ENCODE measurements around the gene ZNF804B.

The ZNF804B gene

DNA sequence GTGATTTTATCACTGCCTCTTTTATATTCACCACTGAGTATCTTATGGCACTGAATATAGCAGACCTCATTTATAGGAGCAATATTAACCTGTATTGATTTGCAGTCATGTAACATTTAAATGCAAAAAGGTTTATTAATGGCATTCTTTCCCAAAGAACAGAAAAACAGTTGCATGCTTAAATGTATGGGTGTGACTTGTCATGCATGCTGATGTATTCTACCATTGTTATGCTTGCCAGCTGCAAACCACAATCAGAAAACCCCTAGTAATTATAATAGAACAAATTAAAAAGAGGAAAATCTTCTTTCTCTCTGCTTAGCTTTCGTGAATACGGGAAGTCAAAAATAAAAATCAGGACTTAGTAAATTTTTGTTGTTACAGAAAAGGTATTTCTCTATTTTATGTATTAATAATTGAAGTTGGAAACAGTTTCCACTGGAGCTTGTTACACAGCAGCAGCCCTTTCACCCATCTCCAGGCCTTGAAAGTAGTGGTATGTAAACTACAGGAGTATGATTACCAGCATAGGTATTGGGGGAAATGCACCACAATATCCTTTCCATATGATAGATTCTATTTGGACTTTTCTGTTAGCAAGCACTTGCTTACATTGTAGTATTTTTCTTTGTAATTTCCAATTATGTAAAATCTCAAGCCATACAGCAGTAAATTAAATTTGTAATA is 183.5 kb downstream of the ZNF804B start:
- Histone ChIP-seq H3K9me3 (ENCODE audit: control insufficient read depth in 5 of 5, low read length in 5 of 5) (peaks cover 0 to 3% (median 0%) of the 10 kb centered on the region in 5 donors), H3K27me3 (ENCODE audit: control insufficient read depth in 5 of 5, insufficient read depth in 4 of 5, low read length in 5 of 5) (no peaks in the 10 kb centered on the region), H3K9ac (ENCODE audit: low read length in 5 of 5) (no peak overlapping the region), H3K27ac (ENCODE audit: low read depth, low read length) (no peak overlapping the region), H3K36me3 (ENCODE audit: control insufficient read depth in 5 of 5, insufficient read depth in 5 of 5, low read length in 5 of 5) (no peaks in the 10 kb centered on the region), H3K4me3 (ENCODE audit: low read depth in 1 of 5, low read length in 5 of 5) (no peak overlapping the region), H3K4me1 (ENCODE audit: control insufficient read depth in 5 of 5, insufficient read depth in 5 of 5, low read length in 5 of 5) (no peaks in the 10 kb centered on the region)

DNA sequence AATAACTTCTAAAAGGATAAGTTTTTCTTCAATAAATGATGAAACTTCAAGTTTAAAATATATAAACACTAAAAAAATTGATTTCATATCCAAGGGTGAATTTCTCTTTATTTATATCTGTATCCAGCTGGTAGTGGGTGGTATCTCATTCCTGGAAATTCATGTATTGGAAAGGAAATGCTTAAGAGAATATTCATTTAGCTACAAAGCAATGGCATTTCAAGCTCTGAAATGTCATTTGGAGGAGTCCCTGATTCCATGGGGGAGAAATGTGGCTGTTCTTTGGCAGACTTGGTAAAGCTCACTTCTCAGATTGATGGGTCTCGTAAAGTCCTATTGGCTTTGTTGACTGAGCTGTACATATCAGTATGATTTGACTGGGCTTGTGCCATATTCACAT is 192.3 kb downstream of the ZNF804B start:
- no peak overlapping the region for H3K27ac ChIP-seq (ENCODE audit: low read depth, low read length)
- H3K36me3 ChIP-seq (ENCODE audit: control insufficient read depth in 5 of 5, insufficient read depth in 5 of 5, low read length in 5 of 5) = no peaks in the 10 kb centered on the region
- no peaks in the 10 kb centered on the region for H3K4me1 ChIP-seq (ENCODE audit: control insufficient read depth in 5 of 5, insufficient read depth in 5 of 5, low read length in 5 of 5)

DNA sequence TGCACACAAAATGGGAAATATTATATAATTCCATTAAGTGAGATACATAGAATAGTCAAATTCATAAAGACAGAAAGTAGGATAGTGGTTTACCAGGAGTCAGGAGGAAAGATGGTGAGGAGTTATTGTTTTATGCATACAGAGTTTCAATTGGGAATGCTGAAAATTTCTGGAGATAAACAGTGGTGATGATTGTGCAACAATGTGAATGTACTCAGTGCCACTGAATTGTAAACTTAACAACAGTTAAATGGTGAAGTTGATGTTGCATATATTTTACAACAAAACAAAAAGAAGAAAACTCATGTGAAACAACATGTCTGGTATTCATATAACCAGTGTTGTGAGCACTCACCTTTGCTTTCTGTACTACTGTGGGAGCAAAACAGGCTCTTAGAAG is 204.9 kb downstream of the ZNF804B start:
- H3K9me3 ChIP-seq (ENCODE audit: control insufficient read depth in 5 of 5, low read length in 5 of 5) = no peaks in the 10 kb centered on the region
- H3K27me3 ChIP-seq (ENCODE audit: control insufficient read depth in 5 of 5, insufficient read depth in 4 of 5, low read length in 5 of 5) = no peaks in the 10 kb centered on the region
- H3K4me1 ChIP-seq (ENCODE audit: control insufficient read depth in 5 of 5, insufficient read depth in 5 of 5, low read length in 5 of 5) = no peaks in the 10 kb centered on the region
- H3K27ac ChIP-seq (ENCODE audit: low read depth, low read length) = no peak overlapping the region
- no peak overlapping the region for H3K4me3 ChIP-seq (ENCODE audit: low read depth in 1 of 5, low read length in 5 of 5)
- no peaks in the 10 kb centered on the region for H3K36me3 ChIP-seq (ENCODE audit: control insufficient read depth in 5 of 5, insufficient read depth in 5 of 5, low read length in 5 of 5)
- H3K9ac ChIP-seq (ENCODE audit: low read length in 5 of 5) = no peak overlapping the region

More for the DNA sequence above, 192.3 kb downstream of the ZNF804B start:
- H3K9me3 ChIP-seq (ENCODE audit: control insufficient read depth in 5 of 5, low read length in 5 of 5) = no peaks in the 10 kb centered on the region
- H3K4me3 ChIP-seq (ENCODE audit: low read depth in 1 of 5, low read length in 5 of 5) = no peak overlapping the region
- H3K9ac ChIP-seq (ENCODE audit: low read length in 5 of 5) = no peak overlapping the region
- no peaks in the 10 kb centered on the region for H3K27me3 ChIP-seq (ENCODE audit: control insufficient read depth in 5 of 5, insufficient read depth in 4 of 5, low read length in 5 of 5)

GRCh38 chr7:88965371-88965770 is 205.9 kb downstream of the ZNF804B start:
- H3K27ac ChIP-seq (ENCODE audit: low read depth, low read length) = no peak overlapping the region
- no peaks in the 10 kb centered on the region for H3K4me1 ChIP-seq (ENCODE audit: control insufficient read depth in 5 of 5, insufficient read depth in 5 of 5, low read length in 5 of 5)

DNA sequence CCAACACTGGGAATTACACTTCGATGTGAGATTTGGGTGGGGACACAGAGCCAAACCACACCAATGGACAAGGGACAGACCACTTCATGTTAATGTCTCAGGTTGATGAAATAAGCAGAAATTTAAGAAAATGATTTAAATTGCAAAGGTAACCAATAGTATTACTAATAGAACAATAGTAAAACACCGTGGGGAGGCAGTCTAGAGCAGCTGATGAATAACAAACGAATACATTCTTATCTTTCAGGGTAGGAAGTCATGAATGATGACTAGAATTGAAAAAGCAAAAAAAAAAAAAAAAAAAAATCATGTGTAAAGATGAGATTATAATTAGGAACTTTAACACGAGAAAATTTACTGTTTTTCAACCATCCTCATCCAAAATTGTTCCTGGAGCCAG is 207.9 kb downstream of the ZNF804B start:
- Histone ChIP-seq H3K9me3 (ENCODE audit: control insufficient read depth in 5 of 5, low read length in 5 of 5) (no peaks in the 10 kb centered on the region), H3K36me3 (ENCODE audit: control insufficient read depth in 5 of 5, insufficient read depth in 5 of 5, low read length in 5 of 5) (no peaks in the 10 kb centered on the region), H3K9ac (ENCODE audit: low read length in 5 of 5) (no peak overlapping the region), H3K4me3 (ENCODE audit: low read depth in 1 of 5, low read length in 5 of 5) (no peak overlapping the region), H3K27ac (ENCODE audit: low read depth, low read length) (no peak overlapping the region), H3K27me3 (ENCODE audit: control insufficient read depth in 5 of 5, insufficient read depth in 4 of 5, low read length in 5 of 5) (no peaks in the 10 kb centered on the region), H3K4me1 (ENCODE audit: control insufficient read depth in 5 of 5, insufficient read depth in 5 of 5, low read length in 5 of 5) (no peaks in the 10 kb centered on the region)

More at GRCh38 chr7:88965371-88965770, 205.9 kb downstream of the ZNF804B start:
- no peaks in the 10 kb centered on the region for H3K27me3 ChIP-seq (ENCODE audit: control insufficient read depth in 5 of 5, insufficient read depth in 4 of 5, low read length in 5 of 5)
- H3K9ac ChIP-seq (ENCODE audit: low read length in 5 of 5) = no peak overlapping the region
- no peaks in the 10 kb centered on the region for H3K9me3 ChIP-seq (ENCODE audit: control insufficient read depth in 5 of 5, low read length in 5 of 5)
- H3K36me3 ChIP-seq (ENCODE audit: control insufficient read depth in 5 of 5, insufficient read depth in 5 of 5, low read length in 5 of 5) = no peaks in the 10 kb centered on the region
- H3K4me3 ChIP-seq (ENCODE audit: low read depth in 1 of 5, low read length in 5 of 5) = no peak overlapping the region

DNA sequence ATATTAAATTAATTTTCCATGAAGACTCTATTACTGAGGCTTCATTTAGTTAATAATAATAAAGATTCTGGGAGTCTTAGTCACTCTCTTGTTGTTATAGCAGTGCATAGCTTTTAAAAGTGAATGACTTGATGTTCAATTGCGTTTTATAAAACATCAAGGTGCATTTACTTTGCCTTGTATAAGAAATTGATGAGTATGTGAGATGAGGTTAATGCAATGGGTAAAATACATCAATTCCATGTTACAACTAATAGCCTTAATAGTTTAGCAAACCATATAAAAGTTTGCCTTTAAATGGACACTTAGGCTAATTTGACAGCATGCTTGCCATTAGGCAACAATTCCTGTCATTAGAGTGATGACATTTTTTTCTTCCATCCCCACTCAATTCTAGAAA is 209.7 kb downstream of the ZNF804B start:
- no peak overlapping the region for H3K4me3 ChIP-seq (ENCODE audit: low read depth in 1 of 5, low read length in 5 of 5)
- no peaks in the 10 kb centered on the region for H3K9me3 ChIP-seq (ENCODE audit: control insufficient read depth in 5 of 5, low read length in 5 of 5)
- H3K27ac ChIP-seq (ENCODE audit: low read depth, low read length) = no peak overlapping the region
- no peaks in the 10 kb centered on the region for H3K27me3 ChIP-seq (ENCODE audit: control insufficient read depth in 5 of 5, insufficient read depth in 4 of 5, low read length in 5 of 5)
- no peak overlapping the region for H3K9ac ChIP-seq (ENCODE audit: low read length in 5 of 5)
- H3K4me1 ChIP-seq (ENCODE audit: control insufficient read depth in 5 of 5, insufficient read depth in 5 of 5, low read length in 5 of 5) = no peaks in the 10 kb centered on the region
- no peaks in the 10 kb centered on the region for H3K36me3 ChIP-seq (ENCODE audit: control insufficient read depth in 5 of 5, insufficient read depth in 5 of 5, low read length in 5 of 5)

- no peak overlapping the region for H3K27ac ChIP-seq (ENCODE audit: low read depth, low read length)
- no peaks in the 10 kb centered on the region for H3K36me3 ChIP-seq (ENCODE audit: control insufficient read depth in 5 of 5, insufficient read depth in 5 of 5, low read length in 5 of 5)
- no peak overlapping the region for H3K9ac ChIP-seq (ENCODE audit: low read length in 5 of 5)
- H3K4me1 ChIP-seq (ENCODE audit: control insufficient read depth in 5 of 5, insufficient read depth in 5 of 5, low read length in 5 of 5) = no peaks in the 10 kb centered on the region
- H3K4me3 ChIP-seq (ENCODE audit: low read depth in 1 of 5, low read length in 5 of 5) = no peak overlapping the region
- no peaks in the 10 kb centered on the region for H3K27me3 ChIP-seq (ENCODE audit: control insufficient read depth in 5 of 5, insufficient read depth in 4 of 5, low read length in 5 of 5)
- H3K9me3 ChIP-seq (ENCODE audit: control insufficient read depth in 5 of 5, low read length in 5 of 5) = no peaks in the 10 kb centered on the region
These were observed 225.8 kb downstream of the ZNF804B start for GRCh38 chr7:88985295-88985694.

- Histone ChIP-seq H3K4me3 (ENCODE audit: low read depth in 1 of 5, low read length in 5 of 5) (no peak overlapping the region), H3K27ac (ENCODE audit: low read depth, low read length) (peak overlapping the region; percentile 32), H3K9ac (ENCODE audit: low read length in 5 of 5) (no peak overlapping the region), H3K4me1 (ENCODE audit: control insufficient read depth in 5 of 5, insufficient read depth in 5 of 5, low read length in 5 of 5) (peaks cover 0 to 39% (median 16%) of the 10 kb centered on the region in 5 donors), H3K27me3 (ENCODE audit: control insufficient read depth in 5 of 5, insufficient read depth in 4 of 5, low read length in 5 of 5) (no peaks in the 10 kb centered on the region), H3K36me3 (ENCODE audit: control insufficient read depth in 5 of 5, insufficient read depth in 5 of 5, low read length in 5 of 5) (no peaks in the 10 kb centered on the region), H3K9me3 (ENCODE audit: control insufficient read depth in 5 of 5, low read length in 5 of 5) (no peaks in the 10 kb centered on the region)
These were observed 241.8 kb downstream of the ZNF804B start for GRCh38 chr7:89001306-89001705.

- Histone ChIP-seq H3K9ac (ENCODE audit: low read length in 5 of 5) (peak overlapping the region in 4 of 5 donors; percentile 17 to 80 (median 52)), H3K36me3 (ENCODE audit: control insufficient read depth in 5 of 5, insufficient read depth in 5 of 5, low read length in 5 of 5) (no peaks in the 10 kb centered on the region), H3K27ac (ENCODE audit: low read depth, low read length) (peak overlapping the region; percentile 84), H3K4me3 (ENCODE audit: low read depth in 1 of 5, low read length in 5 of 5) (peak overlapping the region; percentile 41 to 58 (median 56)), H3K27me3 (ENCODE audit: control insufficient read depth in 5 of 5, insufficient read depth in 4 of 5, low read length in 5 of 5) (no peaks in the 10 kb centered on the region), H3K4me1 (ENCODE audit: control insufficient read depth in 5 of 5, insufficient read depth in 5 of 5, low read length in 5 of 5) (peaks cover 0 to 44% (median 19%) of the 10 kb centered on the region in 5 donors), H3K9me3 (ENCODE audit: control insufficient read depth in 5 of 5, low read length in 5 of 5) (no peaks in the 10 kb centered on the region)
These were observed 243.8 kb downstream of the ZNF804B start for GRCh38 chr7:89002981-89003956.

GRCh38 chr7:89012016-89012415 is 252.5 kb downstream of the ZNF804B start:
- Histone ChIP-seq H3K9ac (ENCODE audit: low read length in 5 of 5) (no peak overlapping the region), H3K4me1 (ENCODE audit: control insufficient read depth in 5 of 5, insufficient read depth in 5 of 5, low read length in 5 of 5) (peaks cover 0 to 10% (median 7%) of the 10 kb centered on the region in 5 donors), H3K27ac (ENCODE audit: low read depth, low read length) (no peak overlapping the region), H3K36me3 (ENCODE audit: control insufficient read depth in 5 of 5, insufficient read depth in 5 of 5, low read length in 5 of 5) (no peaks in the 10 kb centered on the region), H3K4me3 (ENCODE audit: low read depth in 1 of 5, low read length in 5 of 5) (no peak overlapping the region), H3K9me3 (ENCODE audit: control insufficient read depth in 5 of 5, low read length in 5 of 5) (peaks cover 0 to 5% (median 0%) of the 10 kb centered on the region in 5 donors), H3K27me3 (ENCODE audit: control insufficient read depth in 5 of 5, insufficient read depth in 4 of 5, low read length in 5 of 5) (no peaks in the 10 kb centered on the region)

Data from subcutaneous abdominal adipose tissue (tissue), 5 donors.